HG02870 (cell line): Measurements from ENCODE around the gene PLSCR1.
"Not testable (repeated sequence)": the region's sequence is repeated elsewhere in the genome, so short reads cannot be mapped to it uniquely, and the experiment has no call there.

Source experiments
- ATAC-seq: cut with Tn5 transposase; IDR thresholded peaks from one replicate; pipeline ENCODE4 v1.9.1; 2021; ENCODE audit warnings: mild to moderate bottlenecking, moderate library complexity; ENCODE audit not compliant: unreplicated experiment

PLSCR1 gene

DNA sequence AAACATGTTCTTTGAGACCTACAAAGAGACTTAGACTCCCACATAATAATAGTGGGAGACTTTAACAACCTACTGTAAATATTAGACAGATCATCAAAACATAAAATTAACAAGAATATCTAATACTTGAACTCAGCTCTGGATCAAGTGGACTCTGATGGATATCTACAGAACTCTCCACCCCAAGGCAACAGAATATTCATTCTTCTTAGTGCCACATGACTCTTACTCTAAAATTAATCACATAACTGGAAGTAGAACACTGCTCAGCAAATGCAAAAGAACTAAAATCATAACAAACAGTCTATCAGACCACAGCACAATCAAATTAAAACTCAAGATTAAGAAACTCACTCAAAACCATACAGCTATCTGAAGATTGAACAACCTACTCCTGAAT is 59.1 kb downstream of the PLSCR1 start:
- ATAC-seq, result no peak

DNA sequence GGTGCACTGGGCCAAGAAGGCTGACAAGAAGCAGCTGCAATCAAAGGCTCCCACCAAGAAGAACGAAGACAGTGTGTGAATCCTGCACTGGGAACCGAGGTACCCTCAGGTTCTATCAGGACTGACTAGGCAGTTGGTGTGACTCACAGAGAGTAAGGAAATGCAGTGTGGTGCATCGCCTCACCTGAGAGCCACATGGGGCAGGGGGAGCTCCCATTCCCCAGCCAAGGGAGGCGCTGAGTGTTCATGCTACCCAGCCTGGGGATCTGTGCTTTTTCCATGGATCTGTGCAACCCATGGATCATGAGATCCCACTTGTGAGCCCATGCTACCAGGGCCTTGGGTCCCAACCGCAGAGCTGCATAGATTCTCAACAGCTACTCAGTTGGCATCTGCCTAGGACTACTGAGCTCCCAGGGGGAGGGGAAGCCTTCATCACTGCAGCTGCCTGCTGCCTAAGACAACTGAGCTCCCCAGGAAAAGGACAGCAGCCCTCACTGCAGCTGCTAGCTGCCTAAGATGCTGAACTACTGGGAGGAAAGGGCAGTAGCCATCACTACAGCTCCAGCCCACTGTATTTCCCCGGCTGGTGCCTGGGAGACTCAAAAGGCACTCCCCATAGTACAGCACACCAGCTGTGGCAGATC is 68.2 kb downstream of the PLSCR1 start:
- no peak for ATAC-seq

DNA sequence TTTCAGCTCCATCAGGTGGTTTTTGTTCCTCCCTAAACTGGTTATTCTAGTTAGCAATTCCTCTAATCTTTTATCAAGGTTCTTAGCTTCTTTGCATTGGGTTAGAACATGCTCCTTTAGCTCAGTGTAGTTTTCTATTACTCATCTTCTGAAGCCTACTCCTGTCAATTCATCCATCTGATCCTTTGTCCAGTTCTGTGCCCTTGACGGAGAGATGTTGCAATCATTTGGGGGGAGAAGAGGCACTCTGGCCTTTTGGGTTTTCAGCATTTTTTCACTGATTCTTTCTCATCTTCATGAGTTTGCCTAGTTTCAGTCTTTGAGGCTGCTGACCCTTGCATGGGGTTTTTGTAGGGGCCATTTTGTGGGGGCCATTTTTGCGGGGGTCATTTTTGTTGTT is 69.4 kb downstream of the PLSCR1 start:
- ATAC-seq, result not testable (repeated sequence)

DNA sequence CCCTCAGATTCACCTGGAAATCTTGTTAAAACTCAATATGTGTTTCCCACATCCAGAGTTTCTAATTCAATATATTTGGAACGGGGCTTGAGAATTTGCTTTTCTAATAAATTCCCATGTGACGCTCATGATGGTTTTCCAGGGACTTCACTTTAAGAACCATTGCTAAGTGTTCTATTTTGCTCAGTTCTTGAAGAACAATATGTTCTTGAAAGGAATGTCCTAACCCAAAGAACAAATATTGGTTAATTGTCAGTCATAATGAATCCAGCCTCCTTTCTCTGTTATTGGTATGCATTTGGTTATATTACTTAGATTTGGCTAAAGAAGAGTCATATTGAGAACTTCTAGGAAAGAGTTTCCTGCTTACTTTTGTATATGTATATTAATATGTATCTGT is 70.7 kb downstream of the PLSCR1 start:
- no peak for ATAC-seq

DNA sequence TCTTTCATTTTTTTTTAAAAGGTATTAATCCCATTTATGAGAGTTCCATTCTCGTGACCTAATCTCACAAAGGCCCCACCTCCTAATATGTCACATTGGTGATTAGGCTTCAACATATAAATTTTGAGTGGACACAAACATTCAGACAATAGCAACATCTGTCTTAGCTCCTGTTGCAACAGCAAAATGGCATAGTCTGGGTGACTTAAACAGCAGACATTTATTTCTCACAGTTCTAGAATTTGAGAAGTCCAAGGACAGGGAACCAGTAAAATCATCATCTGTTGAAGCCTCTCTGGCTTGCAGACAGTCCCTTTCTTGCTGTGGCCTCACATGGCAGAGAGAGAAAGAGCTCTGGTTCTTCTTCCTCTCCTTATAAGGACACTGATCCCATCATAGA is 71.8 kb downstream of the PLSCR1 start:
- no peak for ATAC-seq

DNA sequence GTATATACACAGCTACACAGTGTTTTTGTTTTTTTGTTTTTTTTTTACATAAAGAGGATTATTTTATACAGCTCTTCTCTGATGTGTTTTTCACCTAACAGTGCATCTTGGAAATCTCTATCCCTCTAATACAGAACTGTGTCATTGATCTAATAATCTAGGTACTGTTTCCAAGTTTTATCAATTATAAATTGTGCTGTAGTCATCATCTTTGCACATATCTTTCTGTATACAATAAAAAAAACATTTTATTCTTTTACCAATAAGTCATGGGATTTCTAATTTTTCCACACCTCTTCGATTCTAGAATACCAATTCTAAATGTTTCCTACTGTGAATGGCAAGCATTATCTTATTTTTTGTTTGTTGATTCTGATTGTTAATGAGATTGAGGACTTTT is 73.4 kb downstream of the PLSCR1 start:
- ATAC-seq, result no peak

DNA sequence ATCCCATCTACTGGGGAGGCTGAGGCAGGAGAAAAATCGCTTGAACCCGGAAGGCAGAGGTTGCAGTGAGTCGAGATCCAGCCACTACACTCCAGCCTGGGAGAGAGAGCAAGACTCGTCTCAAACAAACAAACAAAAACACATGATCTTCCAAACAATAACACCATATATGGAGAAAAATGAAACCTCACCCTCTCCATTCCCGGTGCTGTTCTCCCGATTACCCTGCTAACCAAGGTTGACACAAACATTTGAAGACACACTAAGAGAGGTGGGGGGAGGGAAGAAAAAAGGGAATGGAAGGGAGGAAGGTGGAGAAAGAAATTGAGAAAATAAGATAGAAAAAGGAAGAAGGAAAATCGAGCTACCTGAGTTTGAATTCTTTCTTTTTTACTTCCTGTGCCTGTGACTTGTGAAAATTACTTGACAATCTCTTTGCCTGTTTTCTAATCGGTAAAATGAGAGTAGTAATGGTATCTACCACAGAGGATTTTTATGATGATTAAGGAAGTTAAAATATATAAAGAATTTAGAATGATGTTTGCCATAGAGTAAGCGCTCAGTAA is 73.9 kb downstream of the PLSCR1 start:
- no peak for ATAC-seq

DNA sequence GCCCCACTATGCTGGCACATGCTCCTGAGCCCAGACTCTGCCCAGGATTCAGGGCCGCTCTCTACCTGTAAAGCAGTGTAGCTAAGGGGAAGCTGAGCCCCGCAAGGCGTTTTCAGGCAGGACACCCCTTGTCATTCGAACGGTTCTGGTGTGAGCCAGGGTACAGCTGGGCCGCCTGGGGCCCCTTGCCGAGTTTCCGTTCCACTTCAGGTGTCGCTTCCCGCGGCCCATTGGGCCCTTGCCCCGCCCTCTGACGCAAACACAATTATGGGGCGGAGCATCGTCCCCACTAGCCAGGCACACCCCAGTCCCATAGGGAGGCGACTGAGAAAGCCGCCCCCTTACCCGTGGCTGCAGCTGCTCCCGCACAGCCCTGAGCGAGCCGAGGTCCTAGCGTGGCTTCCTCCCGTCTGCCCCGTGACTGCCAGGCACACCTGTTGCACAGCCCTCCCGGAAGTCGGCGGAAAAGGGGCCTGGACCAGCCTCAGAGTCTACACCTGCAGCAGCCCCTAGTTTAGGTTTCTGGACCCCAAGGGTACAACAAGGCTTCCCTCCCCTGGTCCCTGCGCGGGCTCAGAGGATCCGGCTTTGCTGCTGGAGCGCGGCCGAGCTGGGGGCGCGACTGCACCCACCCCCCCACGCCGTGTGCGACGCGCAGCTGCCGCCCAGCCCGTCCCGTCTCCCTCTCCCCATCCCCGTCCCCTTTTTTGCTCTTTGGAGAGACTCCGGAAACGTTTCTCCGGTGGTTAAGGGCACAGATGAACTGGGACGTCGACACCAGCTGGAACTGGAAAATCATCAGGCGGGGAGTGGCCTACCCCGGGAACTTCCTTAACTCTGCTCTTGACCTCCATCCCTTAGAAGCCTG is 75.0 kb downstream of the PLSCR1 start, which contains the start of gene PLSCR2:
Gene PLSCR2 (minus strand): TSS at position 412 of the 868 bp plus-strand sequence. CDS start 9,657 bp downstream, outside the sequence.
- ATAC-seq, result peak; percentile 92

DNA sequence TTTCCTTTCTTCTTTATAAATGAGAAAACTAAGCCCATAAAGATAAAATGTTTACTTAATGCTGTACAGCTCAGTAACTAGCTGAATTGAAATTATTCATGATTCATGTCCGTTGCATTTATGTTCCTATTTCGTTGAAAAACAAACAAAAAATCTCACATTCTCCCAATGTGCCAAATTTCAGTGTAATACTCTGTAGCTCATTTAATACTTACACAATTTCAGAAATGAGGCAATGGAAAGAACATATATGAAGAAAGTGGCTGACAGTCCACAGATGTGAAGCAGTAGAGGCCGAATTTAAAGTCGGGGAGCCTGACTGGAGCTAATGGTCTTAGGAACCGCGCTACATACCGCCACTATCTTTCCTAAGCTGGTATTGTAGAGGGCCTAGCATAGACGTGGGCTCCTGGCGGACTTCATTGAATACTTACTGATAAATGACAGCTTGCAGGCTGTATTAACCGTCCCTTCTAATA is 75.7 kb downstream of the PLSCR1 start:
- ATAC-seq, result no peak

DNA sequence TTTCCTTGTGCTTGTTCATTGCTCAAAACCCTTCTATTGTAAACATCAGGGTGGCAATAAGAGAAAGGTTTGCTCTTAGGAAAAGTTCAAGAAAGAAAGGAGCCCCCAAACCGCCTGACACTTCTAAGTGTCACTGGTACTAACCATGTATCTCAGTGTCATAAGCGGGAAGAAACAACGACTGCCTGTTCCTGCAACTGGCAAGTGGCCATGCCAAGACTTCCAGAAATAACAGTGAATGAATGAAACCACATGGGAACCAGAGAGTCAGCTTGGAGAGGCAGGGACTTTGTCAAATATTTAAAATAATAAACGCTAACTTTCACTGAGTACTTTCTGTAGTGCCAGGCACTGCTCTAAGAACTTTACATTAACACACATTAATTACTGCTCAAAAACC is 76.2 kb downstream of the PLSCR1 start:
- no peak for ATAC-seq

DNA sequence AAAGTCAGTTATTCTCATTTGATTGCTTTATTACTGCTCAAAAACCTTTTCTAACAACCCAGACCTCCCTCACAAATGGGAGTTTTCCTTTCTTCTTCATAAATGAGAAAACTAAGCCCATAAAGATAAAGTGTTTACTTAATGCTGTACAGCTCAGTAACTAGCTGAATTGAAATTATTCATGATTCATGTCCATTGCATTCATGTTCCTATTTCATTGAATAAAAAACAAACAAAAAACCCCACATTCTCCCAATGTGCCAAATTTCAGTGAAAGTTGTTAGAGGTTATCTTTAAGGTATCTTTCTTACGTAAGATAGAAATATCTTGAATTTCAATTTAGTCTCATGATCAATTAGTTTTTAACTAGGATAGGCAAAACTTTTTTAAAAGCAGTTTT is 77.8 kb downstream of the PLSCR1 start:
- ATAC-seq, result no peak

DNA sequence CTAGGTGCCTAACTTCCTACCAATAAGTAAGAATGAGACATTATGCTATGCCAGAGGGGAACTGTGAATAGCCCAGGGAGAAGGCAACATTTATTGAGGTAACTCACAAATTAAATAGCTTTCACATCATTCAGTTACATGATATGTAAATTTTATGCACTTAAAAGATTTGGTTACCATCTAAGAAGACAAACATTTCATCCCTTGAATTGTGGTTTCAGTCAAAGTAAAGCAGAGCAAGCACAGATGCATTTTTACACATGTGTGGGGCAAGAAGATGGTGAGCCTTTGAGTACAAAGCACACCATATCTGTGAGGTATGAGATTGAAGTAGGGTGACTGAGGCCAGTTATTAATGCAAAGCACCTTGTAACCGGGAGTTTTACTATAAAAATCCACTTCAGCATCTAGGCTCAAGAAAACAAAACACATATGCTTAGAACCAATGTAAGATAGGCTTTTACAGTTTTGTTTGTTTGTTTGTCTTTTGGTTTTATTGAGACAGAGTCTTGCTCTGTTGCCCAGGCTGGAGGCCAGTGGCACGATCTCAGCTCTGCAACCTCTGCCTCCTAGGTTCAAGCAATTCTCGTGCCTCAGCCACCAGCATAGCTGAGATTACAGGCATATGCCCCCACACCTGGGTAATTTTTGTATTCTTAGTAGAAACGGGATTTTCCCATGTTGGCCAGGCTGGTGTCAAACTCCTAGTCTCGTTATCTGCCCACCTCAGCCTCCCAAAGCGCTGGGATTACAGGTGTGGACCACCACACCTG is 78.5 kb downstream of the PLSCR1 start:
- no peak for ATAC-seq
